IPS DF 19.7 (cell line): ENCODE results near the gene GDF7.

ENCODE experiments used
- DNase-seq: peaks from one replicate; pipeline ENCODE4 v3.0.0-alpha.2; 2013; ENCODE audit warnings: low read depth, low spot score

GDF7 gene

GRCh38 chr2:20674309-20674965 lies 7.5 kb downstream of the GDF7 start:
- no peak for DNase-seq

GRCh38 chr2:20674974-20675679 lies 8.2 kb downstream of the GDF7 start:
- DNase-seq = no peak

GRCh38 chr2:20675701-20676352 lies 8.9 kb downstream of the GDF7 start:
- DNase-seq = no peak

GRCh38 chr2:20676353-20677215 lies 9.6 kb downstream of the GDF7 start:
- DNase-seq = no peak

- no peak for DNase-seq
Measured at GRCh38 chr2:20677301-20678085, 10.5 kb downstream of the GDF7 start.

- no peak for DNase-seq
Measured at GRCh38 chr2:20678086-20678395, 11.1 kb downstream of the GDF7 start.

- DNase-seq = no peak
Measured at GRCh38 chr2:20678780-20679179, 11.8 kb downstream of the GDF7 start.

GRCh38 chr2:20680744-20681375 lies 13.9 kb downstream of the GDF7 start:
- no peak for DNase-seq

GRCh38 chr2:20682167-20682920 lies 15.4 kb downstream of the GDF7 start:
- DNase-seq = no peak

GRCh38 chr2:20684581-20685063 lies 17.7 kb downstream of the GDF7 start:
- no peak for DNase-seq

GRCh38 chr2:20687260-20687832 lies 20.4 kb downstream of the GDF7 start:
- DNase-seq = no peak

- DNase-seq = no peak
Measured at GRCh38 chr2:20689428-20690264, 22.7 kb downstream of the GDF7 start.

- no peak for DNase-seq
Measured at GRCh38 chr2:20691076-20691734, 24.3 kb downstream of the GDF7 start.

GRCh38 chr2:20692081-20692480 lies 25.1 kb downstream of the GDF7 start:
- DNase-seq = no peak

- DNase-seq = no peak
Measured at GRCh38 chr2:20693317-20693716, 26.4 kb downstream of the GDF7 start.

- no peak for DNase-seq
Measured at GRCh38 chr2:20696366-20696765, 29.4 kb downstream of the GDF7 start.

GRCh38 chr2:20697322-20697934 lies 30.5 kb downstream of the GDF7 start:
- no peak for DNase-seq
